Ramos (cell line): ENCODE measurements around the gene SLC22A25.
"Not testable (repeated sequence)": the region's sequence is repeated elsewhere in the genome, so short reads cannot be mapped to it uniquely, and the experiment has no call there.

Experiments used
- in situ Hi-C: fragments of 300-500 bp; cut with MboI; formaldehyde crosslinking; loops from one replicate; pipeline ENCODE4 v1.14.3; 2022; ENCODE audit warnings: low sequenced_read_pairs; ENCODE audit not compliant: unreplicated experiment

Gene SLC22A25

DNA sequence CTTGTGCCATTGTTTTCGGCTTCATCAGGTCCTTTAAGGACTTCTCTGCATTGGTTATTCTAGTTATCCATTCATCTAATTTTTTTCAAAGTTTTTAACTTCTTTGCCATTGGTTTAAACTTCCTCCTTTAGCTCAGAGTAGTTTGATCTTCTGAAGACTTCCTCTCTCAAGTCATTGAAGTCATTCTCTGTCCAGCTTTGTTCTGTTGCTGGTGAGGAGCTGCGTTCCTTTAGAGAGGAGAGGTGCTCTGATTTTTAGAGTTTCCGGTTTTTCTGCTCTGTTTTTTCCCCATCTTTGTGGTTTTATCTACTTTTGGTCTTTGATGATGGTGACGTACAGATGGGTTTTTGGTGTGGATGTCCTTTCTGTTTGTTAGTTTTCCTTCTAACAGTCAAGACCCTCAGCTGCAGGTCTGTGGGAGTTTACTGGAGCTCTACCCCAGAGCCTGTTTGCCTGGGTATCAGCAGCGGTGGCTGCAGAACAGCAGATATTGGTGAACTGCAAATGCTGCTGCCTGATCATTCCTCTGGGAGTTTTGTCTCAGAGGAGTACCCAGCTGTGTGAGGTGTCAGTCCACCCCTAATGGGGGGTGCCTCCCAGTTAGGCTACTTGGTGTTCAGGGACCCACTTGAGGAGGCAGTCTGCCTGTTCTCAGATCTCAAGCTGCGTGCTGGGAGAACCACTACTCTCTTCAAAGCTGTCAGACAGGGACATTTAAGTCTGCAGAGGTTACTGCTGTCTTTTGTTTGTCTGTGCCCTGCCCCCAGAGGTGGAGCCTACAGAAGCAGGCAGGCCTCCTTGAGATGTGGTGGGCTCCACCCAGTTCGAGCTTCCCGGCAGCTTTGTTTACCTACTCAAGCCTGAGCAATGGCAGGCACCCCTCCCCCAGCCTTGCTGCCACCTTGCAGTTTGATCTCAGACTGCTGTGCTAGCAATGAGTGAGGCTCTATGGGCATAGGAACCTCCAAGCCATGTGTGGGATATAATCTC is 7.6 kb downstream of the SLC22A25 start:
- in situ Hi-C loops, result not testable (repeated sequence)

DNA sequence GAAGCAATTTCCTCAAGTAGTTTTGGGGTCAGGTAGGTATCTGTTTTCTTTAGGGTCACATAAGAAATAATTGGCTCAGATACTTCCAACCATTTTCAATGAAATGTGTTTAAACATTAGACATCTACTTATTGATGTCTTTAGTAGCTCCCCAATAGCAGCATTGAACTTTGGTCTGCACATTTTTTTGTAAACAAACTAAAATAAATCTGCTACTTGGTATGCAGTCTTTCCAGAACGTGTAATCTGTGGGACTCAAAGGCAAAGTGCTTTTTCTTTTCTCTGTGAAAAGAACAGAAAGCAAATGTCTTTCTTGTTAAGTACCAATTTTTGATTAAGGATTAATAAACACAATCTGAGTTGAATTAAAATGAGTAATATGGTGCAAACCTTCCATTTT is 13.6 kb downstream of the SLC22A25 start:
- in situ Hi-C loops, result no loop called here

DNA sequence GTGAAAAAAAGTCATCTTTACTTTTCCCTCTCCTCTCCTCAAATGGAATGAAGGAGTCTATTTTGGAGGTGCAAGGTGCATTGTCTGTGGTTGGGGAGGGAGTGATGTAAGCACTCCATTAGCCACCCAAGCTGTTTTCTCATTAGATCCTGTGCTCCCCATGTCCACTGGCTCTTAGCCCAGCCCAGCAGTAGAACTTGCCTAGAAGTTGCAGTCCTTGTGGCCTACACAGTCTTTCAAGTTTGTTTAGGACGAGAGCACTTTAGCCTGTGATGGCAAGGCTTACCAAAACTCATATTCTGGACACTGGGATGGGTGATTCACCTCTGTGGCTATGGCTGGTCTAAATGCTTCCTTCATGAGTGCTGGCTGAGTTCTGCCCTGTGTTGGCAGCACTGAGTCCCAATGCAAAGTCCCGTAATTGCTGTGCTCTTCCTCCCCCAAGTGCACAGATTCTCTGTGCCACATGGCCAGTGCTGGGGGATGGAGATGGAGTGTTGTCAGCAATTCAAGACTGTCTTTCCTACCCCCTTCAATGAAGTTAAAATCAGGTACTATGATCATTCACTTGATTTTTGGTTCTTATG is 15.8 kb downstream of the SLC22A25 start:
- in situ Hi-C loops, result no loop called here

DNA sequence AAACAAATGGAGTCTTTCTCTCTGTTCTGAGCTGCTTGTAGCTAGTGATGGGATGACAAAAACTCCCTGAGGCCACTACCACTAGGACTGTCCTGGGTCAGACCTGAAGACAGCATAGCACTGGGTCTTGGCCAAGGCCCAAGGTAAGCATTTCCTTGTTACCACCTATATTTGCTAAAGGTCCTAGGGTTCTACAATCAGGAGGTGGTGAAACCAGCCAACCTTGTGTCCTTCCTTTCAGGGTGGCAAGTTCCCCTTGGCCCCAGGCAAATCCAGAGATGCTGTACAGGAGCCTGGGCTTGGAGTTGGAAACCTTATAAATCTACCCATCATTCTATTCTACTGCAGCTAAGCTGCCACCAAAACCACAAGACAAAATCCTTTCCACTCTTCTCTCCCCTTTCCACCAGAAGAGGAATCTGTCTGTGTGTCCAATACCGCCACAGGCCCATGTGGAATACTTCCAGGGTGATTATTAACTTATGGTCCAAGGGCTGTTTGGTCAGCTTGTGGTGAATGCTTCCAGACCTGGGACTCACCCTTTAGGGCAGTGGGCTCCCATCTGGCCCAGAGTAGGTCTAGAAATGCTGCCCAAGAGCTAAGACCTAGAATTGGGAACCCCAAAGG is 16.8 kb downstream of the SLC22A25 start:
- in situ Hi-C loops, result no loop called here

DNA sequence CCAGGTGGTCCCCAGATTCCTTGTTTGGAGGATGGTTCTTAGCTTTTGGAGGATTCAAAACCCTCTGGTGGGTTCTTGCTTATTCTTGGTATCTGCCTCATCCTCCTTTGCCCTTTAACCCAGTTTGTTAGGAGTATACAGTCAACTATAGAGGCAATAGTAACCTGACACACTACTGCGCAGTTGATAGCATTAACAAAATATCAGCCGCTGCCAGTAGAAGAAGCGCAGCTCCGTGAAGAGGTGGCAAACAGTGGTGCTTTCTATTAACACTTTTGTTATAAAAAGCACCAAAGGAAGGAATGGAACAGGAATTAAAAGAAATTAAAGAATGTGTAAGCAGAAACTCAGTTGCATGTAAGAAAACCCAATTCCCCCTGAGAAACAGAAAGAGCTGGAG is 29.3 kb downstream of the SLC22A25 start:
- in situ Hi-C loops, result loop anchor here (10.0 kb wide), 2 partner anchors 179 to 309 kb away; no protein-coding TSS in a partner anchor

DNA sequence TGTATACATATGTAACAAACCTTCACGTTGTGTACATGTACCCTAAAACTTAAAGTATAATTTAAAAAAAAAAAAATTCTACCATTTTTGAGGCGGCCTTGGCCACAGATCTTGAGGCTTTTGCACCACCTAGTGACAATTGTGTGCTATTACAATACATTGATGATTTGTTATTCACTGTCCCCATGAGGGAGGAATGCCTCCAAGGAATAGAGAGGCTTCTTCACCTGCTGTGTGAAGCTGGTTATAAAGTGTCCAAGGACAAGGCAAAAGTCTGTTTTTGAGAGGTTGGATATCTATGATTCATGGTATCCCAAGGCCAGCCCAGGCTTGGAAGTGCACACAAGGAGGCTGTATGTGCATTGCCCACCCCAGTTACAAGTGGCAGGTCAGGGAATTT is 30.7 kb downstream of the SLC22A25 start:
- in situ Hi-C loops, result loop anchor here (10.0 kb wide), 2 partner anchors 178 to 308 kb away; no protein-coding TSS in a partner anchor

DNA sequence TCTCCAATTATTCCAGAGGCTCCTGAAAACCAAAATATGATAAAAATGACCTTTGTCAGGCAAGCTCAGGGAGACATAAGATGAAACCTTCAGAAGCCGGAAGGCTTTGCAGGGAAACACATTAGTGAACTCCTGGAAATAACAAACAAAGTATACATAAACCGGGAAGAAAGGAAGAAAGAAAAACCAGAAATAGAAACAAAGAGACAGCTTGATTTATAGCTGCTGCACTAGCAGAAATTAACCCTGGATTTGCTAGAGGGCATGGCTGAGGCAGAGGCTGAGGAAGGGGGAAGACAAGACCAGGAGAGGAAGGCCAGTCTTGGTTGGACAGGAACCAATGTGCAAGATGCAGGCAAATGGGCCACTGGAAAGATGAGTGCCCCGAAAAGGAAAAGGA is 33.3 kb downstream of the SLC22A25 start:
- in situ Hi-C loops, result loop anchor here (10.0 kb wide), 2 partner anchors 175 to 305 kb away; no protein-coding TSS in a partner anchor
